ENCODE measurements around the gene ECE1.
"Not testable (repeated sequence)": the region's sequence is repeated elsewhere in the genome, so short reads cannot be mapped to it uniquely, and the experiment has no call there.

The ECE1 gene

DNA sequence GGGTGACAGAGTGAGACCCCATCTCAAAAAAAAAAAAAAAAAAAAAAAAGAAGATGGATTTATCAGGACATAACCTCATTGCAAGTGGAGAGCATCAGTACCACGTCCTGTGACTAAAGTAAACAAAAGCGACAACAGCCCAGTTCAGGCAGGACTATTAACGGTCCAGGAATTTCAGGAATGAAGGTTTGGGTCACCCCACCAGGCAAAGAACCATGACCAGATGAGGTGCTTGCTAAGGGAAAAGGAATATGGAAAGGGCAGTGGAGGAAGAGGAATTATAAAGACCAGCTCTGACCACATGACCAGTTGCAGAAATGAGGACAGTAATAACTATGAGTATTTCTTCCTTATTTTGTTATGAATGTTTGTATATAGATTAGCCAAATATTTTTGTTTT, 78.1 kb downstream of the ECE1 start:
- TF ChIP-seq, protein P1, sequence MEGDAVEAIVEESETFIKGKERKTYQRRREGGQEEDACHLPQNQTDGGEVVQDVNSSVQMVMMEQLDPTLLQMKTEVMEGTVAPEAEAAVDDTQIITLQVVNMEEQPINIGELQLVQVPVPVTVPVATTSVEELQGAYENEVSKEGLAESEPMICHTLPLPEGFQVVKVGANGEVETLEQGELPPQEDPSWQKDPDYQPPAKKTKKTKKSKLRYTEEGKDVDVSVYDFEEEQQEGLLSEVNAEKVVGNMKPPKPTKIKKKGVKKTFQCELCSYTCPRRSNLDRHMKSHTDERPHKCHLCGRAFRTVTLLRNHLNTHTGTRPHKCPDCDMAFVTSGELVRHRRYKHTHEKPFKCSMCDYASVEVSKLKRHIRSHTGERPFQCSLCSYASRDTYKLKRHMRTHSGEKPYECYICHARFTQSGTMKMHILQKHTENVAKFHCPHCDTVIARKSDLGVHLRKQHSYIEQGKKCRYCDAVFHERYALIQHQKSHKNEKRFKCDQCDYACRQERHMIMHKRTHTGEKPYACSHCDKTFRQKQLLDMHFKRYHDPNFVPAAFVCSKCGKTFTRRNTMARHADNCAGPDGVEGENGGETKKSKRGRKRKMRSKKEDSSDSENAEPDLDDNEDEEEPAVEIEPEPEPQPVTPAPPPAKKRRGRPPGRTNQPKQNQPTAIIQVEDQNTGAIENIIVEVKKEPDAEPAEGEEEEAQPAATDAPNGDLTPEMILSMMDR (IDR thresholded peaks at IDR 0.05; ENCODE audit: borderline replicate concordance, insufficient read depth, low read depth, low read length), result no peak
- H3K4me3 ChIP-seq (ENCODE audit: low read depth, low read length), result no peak overlapping the region

- H3K4me3 ChIP-seq (ENCODE audit: low read depth, low read length), result not testable (repeated sequence)
Measured at GRCh38 chr1:21208137-21208700, 82.0 kb downstream of the ECE1 start.

- H3K4me3 ChIP-seq (ENCODE audit: low read depth, low read length), result no peak overlapping the region
- TF ChIP-seq, protein P1 (IDR thresholded peaks at IDR 0.05; ENCODE audit: borderline replicate concordance, insufficient read depth, low read depth, low read length), result no peak
Measured at GRCh38 chr1:21206117-21206516, 84.1 kb downstream of the ECE1 start.

DNA sequence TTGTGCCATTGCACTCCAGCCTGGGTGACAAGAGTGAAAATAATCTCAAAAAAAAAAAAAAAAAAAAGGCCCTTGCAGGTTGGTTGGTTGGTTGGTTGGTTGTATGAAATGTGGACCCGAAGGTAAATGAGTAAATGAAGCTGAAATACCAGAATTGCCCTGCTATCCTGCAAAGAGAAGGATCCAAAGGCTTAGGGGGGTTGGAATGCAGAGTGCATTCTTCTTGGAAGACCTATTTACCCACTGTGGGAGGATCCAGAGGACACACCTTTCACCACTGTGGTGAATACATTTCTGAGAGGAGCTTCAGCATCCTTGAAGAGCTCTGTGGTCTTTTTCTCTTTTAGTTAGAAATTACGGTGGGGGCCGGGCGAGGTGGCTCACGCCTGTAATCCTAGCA, 84.8 kb downstream of the ECE1 start:
- no peak overlapping the region for H3K4me3 ChIP-seq (ENCODE audit: low read depth, low read length)
- TF ChIP-seq, protein P1 (IDR thresholded peaks at IDR 0.05; ENCODE audit: borderline replicate concordance, insufficient read depth, low read depth, low read length), result no peak

GRCh38 chr1:21201650-21202049, 88.6 kb downstream of the ECE1 start:
- TF ChIP-seq, protein P1 (IDR thresholded peaks at IDR 0.05; ENCODE audit: borderline replicate concordance, insufficient read depth, low read depth, low read length), result no peak

DNA sequence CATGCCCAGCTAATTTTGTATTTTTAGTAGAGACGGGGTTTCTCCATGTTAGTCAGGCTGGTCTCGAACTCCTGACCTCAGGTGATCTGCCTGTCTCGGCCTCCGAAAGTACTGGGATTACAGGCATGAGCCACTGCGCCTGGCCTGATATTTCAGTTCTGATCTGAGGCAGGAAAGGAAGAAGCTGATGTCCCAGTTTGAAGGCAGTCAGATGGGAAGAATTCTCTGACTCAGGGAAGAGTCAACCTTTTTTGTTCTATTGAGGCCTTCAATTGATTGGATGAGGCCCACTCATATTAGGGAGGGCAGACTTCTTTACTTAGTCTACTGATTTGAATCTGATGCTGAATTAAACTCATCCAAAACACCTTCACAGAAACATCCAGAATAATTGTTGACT, 89.0 kb downstream of the ECE1 start:
- not testable (repeated sequence) for H3K4me3 ChIP-seq (ENCODE audit: low read depth, low read length)

More at GRCh38 chr1:21201650-21202049, 88.6 kb downstream of the ECE1 start:
- H3K4me3 ChIP-seq (ENCODE audit: low read depth, low read length), result no peak overlapping the region

DNA sequence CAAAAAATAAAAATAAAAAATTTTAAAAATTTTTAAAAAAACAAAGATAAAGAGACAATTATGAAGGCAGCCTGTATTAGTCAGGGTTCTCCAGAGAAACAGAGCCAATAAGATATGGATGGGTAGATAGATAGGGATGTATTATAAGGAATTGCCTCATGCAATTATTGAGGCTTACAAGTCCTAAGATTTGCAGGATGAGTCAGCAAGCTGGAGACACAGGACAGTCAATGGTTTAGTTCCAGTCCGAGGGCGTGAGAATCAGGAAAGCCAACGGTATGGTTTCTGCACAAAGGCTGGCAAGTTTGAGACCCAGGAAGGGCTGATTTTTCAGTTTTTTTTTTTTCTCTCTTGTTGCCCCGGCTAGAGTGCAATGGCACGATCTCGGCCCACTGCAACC, 89.5 kb downstream of the ECE1 start:
- TF ChIP-seq, protein P1 (IDR thresholded peaks at IDR 0.05; ENCODE audit: borderline replicate concordance, insufficient read depth, low read depth, low read length), result no peak
- H3K4me3 ChIP-seq (ENCODE audit: low read depth, low read length), result no peak overlapping the region

DNA sequence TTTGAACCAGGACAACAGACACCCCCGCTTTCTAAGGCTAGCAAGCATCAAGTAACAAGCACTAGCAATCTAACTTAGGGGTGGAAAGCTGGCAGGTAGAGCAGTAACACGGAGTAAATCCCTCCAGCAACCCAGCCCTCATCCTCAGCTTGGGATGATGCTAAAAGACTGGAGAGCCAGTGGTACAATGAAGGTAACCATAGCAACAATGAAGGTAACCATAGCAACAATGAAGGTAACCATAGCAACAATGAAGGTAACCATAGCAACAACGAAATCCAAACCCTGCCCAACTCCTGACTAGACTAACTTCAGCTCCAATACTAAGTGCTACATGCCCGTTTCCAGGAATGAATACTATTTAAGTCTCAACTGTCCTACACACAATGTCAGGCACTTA, 91.3 kb downstream of the ECE1 start:
- H3K4me3 ChIP-seq (ENCODE audit: low read depth, low read length), result no peak overlapping the region
- TF ChIP-seq, protein P1 (IDR thresholded peaks at IDR 0.05; ENCODE audit: borderline replicate concordance, insufficient read depth, low read depth, low read length), result no peak

Data from GM12875 (cell line).